Measurements from ENCODE around the gene SPRED2. TPM values are rescaled to one million over a fixed set of nuclear protein-coding genes. Genes with fewer than 3 reads are reported as not detected.

Gene SPRED2, protein sequence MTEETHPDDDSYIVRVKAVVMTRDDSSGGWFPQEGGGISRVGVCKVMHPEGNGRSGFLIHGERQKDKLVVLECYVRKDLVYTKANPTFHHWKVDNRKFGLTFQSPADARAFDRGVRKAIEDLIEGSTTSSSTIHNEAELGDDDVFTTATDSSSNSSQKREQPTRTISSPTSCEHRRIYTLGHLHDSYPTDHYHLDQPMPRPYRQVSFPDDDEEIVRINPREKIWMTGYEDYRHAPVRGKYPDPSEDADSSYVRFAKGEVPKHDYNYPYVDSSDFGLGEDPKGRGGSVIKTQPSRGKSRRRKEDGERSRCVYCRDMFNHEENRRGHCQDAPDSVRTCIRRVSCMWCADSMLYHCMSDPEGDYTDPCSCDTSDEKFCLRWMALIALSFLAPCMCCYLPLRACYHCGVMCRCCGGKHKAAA
- 5.4 TPM for total RNA-seq

DNA sequence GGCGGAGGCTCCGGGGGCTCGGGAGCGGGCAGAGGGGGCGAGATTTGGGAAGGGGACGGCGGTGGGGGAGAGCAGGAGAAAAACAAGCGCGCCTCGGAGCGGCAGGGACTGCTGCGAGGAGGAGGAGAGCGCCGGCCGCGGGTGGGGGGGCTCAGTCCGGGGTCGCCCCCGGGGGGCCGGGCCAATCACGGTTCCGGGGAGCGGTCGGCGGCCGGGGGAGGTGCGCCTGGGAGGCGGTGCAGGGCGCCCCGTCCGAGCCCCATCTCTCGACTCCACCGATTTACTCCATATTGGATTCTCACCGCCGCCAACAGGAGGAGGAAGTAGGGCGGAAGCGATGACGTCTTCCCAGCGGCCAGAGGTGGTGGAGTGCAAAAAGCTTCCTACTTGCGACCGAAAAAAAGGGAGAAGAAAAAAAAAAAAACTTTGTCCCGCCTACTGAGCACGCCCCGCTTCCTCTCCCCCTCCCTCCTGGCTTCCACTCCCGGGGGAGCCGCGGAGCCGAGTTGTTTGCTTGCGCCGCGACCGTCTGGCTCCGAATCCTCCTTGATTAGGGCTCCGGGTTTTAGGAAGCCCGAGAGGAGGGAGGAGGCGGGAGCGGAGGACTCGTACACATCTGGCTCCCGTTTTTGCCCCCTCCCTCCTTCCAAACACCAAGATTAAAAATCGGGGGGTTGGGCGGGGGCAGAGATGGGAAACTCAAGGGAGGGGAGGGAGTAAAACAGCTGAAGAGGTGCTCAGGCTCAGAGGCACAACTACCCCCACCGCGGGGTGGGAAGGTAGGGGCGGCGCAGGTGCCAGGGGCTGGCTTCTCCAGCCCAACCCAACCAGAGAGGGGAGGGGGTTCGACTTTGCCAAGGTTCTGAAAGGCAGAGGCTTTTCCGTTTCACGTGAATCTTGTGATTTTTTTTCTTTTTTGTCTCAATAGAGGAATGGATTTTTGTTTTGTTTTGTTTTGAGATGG is at the start of gene SPRED2:
Gene SPRED2 (minus strand): TSS at position 373 of the 964 bp plus-strand sequence. CDS start 612 bp downstream, outside the sequence.
- DNase-seq (ENCODE audit: low read depth in 2 of 3, low spot score in 2 of 3): peak; percentile 38 to 95 (median 93)

DNA sequence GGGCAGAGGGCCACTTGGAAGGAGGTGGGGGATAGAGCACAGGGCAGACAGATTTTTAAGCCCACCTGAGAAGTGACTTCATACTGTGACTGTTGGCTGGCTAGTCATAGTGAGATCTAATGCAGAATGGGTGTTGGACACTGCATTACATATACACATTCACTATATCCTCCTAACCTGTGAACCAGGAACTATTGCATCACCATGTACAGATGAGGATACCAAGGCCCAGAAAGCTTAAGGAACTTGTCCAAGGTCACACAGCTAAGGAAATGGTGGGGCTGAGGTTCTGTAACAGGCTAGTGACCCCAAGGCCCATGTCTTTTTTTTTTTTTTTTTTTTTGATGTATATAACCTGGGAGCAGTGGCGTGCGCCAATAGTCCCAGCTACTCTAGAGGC is 49.6 kb upstream of the SPRED2 start:
- no peak for DNase-seq (ENCODE audit: low read depth in 2 of 3, low spot score in 2 of 3)

DNA sequence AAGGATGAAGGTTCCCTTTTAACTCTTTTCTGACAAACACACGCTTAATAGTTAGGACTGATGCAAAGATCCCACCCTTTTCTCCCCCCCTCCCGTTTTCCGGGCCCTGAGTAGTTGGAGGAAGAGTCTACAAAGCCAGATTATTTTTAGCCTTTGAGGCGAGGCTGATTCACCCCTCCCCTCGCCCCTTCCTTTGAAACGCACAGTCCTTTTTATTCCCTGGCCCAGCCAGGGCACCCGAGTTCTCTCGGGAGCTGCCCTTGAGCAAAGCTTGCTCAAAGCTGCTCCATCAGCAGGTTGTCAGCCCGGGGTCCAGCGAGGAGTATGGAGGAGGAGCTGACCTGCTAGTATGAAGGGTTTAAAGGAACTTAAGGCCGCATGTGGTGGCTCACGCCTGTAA is 47.1 kb upstream of the SPRED2 start:
- DNase-seq (ENCODE audit: low read depth in 2 of 3, low spot score in 2 of 3): no peak

DNA sequence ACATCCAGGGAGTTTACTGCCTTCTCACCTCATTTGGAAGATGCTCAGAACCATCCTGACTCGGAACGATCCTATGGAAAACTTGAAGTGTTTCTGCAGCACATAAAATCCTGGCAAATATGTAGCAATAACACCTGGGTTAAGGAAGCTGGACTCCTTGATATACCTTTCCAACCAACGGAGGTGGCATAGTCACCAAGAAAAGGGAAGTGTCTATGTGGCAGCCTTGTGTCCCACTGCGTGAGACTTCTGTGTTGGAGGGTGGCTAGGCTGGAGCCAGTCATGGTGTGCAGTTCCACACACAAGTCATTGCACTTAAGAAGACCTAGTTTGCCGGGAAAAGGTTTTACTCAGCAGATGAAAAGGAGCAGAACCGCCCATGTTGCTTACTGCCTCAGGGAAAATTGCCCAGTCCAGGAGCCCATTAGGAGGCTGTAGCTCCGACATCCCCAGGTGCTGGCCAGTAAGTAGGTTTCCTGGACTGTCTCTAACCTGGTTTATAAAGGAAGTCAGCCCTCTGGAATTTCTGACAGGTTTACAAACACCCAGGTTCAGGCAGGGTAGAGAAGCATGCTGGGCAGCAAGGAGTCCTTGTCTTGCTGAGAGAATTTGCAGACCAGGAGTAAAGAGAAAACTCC is 46.2 kb upstream of the SPRED2 start:
- DNase-seq (ENCODE audit: low read depth in 2 of 3, low spot score in 2 of 3): no peak

DNA sequence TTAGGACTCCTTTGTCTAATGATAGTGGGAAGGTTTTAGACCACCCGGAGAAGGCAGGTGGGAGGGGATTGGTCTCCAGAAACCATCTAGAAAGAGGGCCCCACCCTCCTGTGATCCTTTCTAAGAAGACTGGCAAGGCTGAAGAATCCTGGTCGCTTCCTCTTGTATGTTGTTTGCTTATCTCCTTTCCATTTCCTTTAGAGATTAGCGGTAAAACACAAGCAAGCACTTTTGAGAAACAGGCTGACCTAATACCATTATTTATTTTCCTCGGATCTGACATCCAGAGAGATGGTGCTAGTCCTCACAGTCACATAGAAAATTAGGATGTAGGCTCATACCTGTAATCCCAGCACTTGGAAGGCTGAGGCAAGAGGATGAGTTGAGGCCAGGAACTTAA is 45.2 kb upstream of the SPRED2 start:
- no peak for DNase-seq (ENCODE audit: low read depth in 2 of 3, low spot score in 2 of 3)

DNA sequence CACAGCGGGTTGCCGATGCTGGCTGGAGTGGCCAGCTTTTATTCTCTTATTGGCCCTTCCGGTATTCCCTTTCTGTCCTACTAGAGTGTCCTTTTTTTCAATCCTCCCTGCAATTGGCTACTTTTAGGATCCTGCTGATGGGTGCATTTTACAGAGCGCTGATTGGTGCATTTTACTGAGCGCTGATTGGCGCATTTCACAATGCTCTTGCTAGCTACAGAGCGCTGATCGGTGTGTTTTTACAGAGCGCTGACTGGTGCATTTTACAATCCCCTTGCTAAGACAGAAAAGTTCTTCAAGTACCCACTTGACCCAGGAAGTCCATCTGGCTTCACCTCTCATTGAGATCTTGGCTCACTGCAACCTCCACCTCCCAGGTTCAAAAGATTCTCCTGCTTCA is 44.4 kb upstream of the SPRED2 start:
- no peak for DNase-seq (ENCODE audit: low read depth in 2 of 3, low spot score in 2 of 3)

DNA sequence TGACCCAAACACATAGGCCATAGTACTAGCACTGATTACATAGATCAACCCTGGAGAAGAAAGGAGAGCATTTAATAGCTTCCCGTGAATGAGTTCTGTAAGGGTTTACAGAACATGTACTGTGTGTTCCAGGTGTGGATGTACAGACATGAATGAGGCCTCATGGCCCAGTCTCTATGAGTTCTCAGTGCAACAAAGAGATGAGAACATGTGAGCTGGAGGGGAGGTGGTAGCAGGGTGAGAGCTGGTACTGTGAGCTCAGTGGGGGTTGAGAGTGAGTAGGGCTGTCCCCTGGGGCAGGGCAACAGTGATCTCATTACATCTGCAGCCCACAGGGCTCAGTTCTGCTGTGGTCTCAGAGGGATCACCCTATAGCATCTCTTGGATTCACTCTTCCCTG is 42.6 kb upstream of the SPRED2 start:
- DNase-seq (ENCODE audit: low read depth in 2 of 3, low spot score in 2 of 3): no peak

DNA sequence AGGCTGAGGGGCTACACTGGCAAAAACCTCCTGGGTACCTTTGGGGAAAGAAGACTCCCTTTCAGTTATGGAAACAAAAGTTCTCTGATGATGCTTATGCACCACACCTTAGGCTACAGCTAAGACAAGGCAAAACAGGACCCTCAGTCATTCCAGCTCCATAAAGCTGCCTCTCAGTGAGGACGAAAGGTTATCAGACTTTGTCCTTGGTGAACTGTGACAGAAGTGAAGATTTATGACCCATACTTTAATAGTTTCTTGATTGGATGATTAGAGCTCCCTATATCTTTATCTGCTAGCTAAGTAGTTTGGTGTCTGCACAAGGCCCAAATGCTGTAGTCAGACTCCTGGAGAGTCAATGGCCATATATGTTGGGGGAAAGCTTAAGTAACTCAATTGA is 40.6 kb upstream of the SPRED2 start:
- DNase-seq (ENCODE audit: low read depth in 2 of 3, low spot score in 2 of 3): no peak

DNA sequence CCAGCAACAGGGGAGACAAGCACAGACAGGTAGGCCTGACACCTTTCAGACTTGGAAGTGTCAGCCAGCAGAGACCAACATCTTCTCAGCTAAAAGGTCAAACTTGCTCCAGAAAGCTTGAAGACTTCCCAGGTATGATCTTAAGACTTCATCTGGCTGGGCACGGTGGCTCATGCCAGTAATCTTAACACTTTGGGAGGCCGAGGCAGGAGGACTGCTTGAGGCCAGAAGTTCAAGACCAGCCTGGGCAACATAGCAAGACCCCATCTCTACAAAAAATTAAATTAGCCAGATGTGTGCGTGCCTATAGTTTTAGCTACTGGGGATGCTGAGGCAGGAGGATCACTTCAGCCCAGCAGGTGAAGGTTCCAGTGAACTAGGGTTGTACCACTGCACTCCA is 39.0 kb upstream of the SPRED2 start:
- DNase-seq (ENCODE audit: low read depth in 2 of 3, low spot score in 2 of 3): no peak

DNA sequence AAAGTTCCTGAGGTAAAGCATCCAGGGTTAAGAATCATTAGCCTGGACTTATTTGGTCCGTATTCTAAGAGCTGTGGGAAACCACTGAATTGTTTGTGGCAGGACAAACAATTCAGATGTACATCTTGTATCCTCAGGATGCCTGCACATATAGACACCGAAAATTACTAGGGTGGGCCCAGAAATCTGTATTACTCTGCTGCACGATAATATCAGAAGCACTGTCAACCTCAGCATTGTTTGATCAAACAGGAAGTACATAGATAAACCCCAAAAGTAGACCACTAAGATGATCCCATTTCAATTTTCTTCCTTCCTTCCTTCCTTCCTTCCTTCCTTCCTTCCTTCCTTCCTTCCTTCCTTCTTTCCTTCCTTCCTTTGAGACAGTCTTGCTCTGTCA is 34.2 kb upstream of the SPRED2 start:
- DNase-seq (ENCODE audit: low read depth in 2 of 3, low spot score in 2 of 3): no peak

DNA sequence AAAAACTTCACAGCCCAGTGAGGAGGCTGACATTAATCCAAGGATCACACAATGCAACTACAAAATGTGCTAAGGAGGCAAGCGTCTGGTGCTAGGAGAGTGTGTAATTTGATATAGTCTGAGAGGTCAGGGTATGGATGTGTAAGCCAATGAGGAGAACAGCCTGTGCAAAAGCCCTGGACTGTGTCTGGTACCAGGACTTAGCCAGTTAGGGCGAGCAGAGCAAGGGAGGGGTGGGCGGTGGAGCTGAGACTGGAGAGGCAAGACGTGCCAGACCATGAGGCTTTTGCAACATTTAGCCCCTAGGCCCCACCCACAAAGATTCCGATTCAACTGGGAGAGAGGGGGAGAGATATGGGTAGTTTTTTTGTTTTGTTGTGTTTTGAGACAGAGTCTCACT is 33.5 kb upstream of the SPRED2 start:
- DNase-seq (ENCODE audit: low read depth in 2 of 3, low spot score in 2 of 3): no peak

DNA sequence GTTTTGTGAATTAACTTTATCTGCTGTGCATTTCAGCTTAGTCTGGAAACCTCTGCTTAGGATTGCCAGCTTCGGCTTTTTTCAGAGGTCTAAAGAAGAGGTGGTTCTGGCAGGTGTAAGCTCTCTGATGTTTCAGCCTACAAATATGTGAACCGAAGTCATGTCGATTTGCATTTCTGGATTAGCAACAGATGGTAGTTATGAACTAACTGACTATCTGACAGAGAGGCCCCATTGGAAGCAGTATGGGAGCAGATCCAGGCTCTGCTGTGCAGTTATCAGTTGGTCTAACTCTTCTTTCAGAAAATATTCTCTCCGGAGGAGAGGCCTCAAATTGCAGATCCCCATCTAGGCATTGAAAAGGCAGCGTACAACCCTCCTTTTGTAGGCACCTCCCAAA is 32.7 kb upstream of the SPRED2 start:
- DNase-seq (ENCODE audit: low read depth in 2 of 3, low spot score in 2 of 3): no peak

DNA sequence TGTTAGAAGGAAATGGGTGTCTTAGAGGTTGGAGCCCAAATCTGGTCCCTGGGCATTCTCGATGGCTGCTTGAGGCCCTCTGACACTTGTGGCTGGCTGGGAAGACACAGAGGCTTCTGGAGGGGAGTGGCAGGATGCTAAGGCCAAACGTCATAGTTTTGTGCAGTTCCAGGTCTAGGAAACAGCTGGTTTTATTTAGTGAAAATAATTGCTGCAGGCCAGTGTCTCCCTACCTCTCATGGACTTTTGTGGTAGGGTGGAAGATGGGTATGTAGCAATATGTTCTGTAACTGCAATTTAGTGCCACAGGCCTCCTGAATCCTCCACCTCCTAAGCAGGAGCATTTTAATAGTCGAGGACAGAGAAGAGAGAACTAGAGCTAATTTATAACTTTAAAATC is 32.2 kb upstream of the SPRED2 start:
- DNase-seq (ENCODE audit: low read depth in 2 of 3, low spot score in 2 of 3): no peak

DNA sequence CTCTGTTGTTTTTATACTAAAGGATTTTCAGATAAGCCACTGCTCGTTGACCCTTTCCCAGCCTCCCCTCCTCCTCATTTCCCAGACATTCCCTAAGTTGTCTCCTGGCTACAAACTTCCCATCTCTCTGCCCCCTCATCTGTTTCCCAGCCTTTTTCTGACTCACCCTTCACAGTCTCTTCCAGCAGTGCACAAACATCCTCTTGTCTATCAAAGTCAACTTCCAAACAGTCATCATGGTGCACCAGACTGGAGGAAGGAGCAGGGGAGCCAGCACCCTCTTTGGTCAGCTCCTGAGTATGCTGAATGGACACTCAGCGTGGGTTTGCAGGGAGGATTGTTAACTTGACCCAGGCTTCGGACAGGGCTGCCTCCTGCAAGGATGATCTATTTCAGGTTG is 26.6 kb upstream of the SPRED2 start:
- DNase-seq (ENCODE audit: low read depth in 2 of 3, low spot score in 2 of 3): no peak

DNA sequence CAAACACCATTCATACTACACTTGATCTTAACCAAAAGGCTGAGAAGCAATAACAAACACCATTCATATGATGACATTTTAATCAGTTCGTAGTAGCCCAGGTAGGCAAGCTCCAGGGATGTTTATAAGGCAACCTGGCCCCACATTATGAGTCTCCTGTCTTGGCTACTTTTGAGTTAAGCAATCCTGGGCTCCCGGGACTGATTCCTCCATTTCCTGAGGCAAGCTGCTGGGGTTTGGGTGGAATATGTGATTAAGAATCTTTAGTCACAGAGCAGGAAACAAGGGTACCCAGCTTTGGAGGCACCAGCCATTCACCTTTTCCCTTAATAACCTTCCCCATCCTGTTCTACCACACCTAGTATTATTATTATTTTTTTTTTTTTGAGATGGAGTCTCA is 24.5 kb upstream of the SPRED2 start:
- DNase-seq (ENCODE audit: low read depth in 2 of 3, low spot score in 2 of 3): no peak

DNA sequence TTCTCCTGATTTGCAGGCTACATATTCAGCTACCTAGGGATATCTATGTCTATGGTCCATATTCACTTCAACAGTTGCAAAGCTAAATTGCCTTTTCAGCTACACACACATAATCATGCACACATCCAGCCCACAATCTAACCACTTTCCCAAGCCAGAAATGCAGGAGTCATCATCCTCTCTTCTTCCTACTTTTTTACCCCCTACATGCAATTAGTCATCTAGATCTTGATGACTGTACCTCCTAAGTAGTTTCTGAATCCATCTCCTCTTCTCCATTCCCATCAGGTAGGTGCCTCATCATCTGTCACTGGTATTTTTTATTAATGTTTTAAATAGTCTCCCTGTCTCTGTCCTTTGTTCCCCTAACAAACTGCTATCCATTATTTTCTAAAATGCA is 23.7 kb upstream of the SPRED2 start:
- DNase-seq (ENCODE audit: low read depth in 2 of 3, low spot score in 2 of 3): no peak

DNA sequence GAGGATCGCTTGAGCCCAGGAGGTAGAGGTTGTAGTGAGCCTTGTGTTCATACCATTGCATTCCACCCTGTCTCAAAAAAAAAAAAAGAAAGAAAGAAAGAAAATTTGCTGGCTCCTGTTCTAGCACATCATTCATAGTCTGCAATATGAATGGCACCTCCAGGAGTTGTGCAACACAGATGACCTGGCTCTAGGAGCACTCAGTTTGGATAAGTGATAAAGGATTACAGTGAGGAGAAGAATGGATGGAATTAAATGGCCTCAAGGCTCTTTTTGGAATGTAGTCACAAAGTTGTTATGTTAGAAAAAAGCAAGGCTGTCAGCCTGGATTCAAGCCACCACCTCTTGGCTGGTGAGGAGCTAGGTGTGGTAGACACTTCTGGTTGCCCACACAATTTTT is 21.5 kb upstream of the SPRED2 start:
- DNase-seq (ENCODE audit: low read depth in 2 of 3, low spot score in 2 of 3): no peak

DNA sequence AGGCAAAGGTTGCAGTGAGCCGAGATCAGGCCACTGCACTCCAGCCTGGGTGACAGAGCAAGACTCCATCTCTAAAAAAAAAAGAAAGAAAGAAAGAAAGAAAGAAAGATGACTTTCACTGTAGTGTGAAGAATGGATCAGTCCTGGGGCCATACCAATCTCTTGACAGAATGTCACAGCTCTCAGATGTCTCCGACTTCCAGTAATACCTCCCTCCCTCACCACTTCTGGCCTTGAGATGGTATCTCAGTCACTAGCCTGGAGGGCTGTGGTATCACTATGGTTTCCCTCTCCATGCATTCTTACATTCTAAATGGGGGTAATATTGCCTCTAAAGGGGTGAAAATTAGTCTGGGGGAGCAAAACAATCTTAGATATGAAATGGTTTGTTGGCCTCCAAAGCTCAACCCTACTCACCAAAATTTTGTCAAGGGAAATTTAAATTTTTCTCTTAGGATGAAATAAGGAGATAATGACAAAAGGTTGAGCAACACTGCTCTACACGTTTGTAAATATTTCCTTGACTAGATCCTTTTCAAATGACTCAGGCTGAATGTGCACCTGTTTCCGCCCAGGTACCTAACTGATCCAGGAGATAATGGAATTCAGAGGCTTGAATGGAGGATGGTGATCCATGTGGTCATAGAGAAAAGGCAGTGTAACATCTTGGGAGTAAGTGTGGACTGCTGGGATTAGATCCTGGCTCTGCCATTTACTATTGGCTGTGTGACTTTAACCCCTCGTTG is 19.9 kb upstream of the SPRED2 start:
- DNase-seq (ENCODE audit: low read depth in 2 of 3, low spot score in 2 of 3): no peak

DNA sequence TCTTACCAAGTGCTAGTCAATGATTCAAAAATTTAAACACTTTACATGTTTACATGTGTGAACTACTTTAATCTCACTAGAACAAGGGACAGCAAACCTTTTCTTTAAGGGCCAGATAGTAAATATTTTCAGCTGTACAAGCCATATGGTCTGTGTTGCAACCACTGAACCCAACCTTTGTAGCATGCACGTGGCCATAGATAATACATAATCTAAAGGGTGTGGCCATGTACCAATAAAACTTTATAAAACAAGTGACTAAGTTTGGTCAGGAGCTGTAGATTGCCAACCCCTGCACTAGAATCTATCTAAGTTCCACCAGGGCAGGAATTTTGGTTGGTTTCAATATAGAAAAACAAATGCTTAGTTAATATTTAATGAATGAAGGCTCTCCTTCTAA is 18.4 kb upstream of the SPRED2 start:
- DNase-seq (ENCODE audit: low read depth in 2 of 3, low spot score in 2 of 3): no peak

DNA sequence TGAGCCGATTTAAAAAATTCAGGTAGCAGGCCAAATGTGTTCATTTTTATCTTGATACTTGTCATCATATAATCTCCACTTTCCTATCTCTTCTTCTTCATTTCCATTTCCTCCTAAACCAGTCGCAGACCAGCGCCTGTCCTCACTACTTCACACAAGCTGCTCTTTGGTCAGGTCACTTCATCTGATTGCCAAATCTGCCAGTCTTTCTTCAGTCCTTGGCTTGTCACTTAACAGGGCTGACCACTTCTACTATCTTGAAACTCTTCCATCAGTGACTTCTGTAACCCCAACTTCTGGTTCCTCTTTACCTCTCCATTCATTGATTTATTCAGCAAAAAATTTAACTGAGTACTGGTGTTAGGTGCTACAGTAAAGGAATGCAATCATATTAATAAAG is 18.0 kb upstream of the SPRED2 start:
- DNase-seq (ENCODE audit: low read depth in 2 of 3, low spot score in 2 of 3): no peak
